Sigmoid colon (tissue), 7 donors: ENCODE data around the gene PRKCA. TPM values are rescaled to one million over a fixed set of nuclear protein-coding genes. Genes with fewer than 3 reads are reported as not detected.

Experiments used
- DNase-seq: peaks from one replicate; pipeline ENCODE4 v3.0.0-alpha.2; 2019
- H3K27ac ChIP-seq, 4 donors: fragments of 200-600 bp; sonication (generic); one replicate each; pipeline ENCODE4 v1.5.1; 2016 to 2019; ENCODE audit warnings: mild to moderate bottlenecking in 1 of 4
- H3K27me3 ChIP-seq, 3 donors: fragments of 200-600 bp; sonication (generic); one replicate each; pipeline ENCODE4 v1.5.1; 2019; ENCODE audit warnings: mild to moderate bottlenecking in 1 of 3
- H3K36me3 ChIP-seq, 4 donors: fragments of 200-600 bp; sonication (generic); one replicate each; pipeline ENCODE4 v1.5.1; 2016 to 2019
- H3K4me1 ChIP-seq, 4 donors: fragments of 200-600 bp; sonication (generic); one replicate each; pipeline ENCODE4 v1.5.1; 2017 to 2019
- H3K4me3 ChIP-seq, 4 donors: fragments of 200-600 bp; sonication (generic); one replicate each; pipeline ENCODE4 v1.5.1; 2017 to 2019; ENCODE audit warnings: mild to moderate bottlenecking in 2 of 4, moderate library complexity in 1 of 4
- H3K9me3 ChIP-seq, 4 donors: fragments of 200-600 bp in 3 of 4; sonication (generic) in 3 of 4; one replicate each; pipeline versions ENCODE4 v1.5.1 to v1.6.1; 2013 to 2019
- CTCF ChIP-seq, 4 experiments: fragments of 450-650 bp in 3 of 4; fragments of 200-600 bp in 1 of 4; IDR thresholded peaks; one replicate each; pipeline ENCODE4 v1.5.1; 2016 to 2019; ENCODE audit warnings: antibody characterized with exemption in 4 of 4, mild to moderate bottlenecking in 3 of 4, moderate library complexity in 2 of 4
- EP300 ChIP-seq, 4 donors: sonication (generic); formaldehyde crosslinking; IDR thresholded peaks; one replicate each; pipeline ENCODE4 v1.6.1; 2017; ENCODE audit warnings: antibody characterized with exemption in 4 of 4
- POLR2A ChIP-seq, 2 donors: fragments of 450-650 bp; IDR thresholded peaks; one replicate each; pipeline ENCODE4 v1.6.1; 2016; ENCODE audit warnings: antibody characterized with exemption in 2 of 2, mild to moderate bottlenecking in 2 of 2, moderate library complexity in 2 of 2
- POLR2AphosphoS5 ChIP-seq, 4 donors: sonication (generic); formaldehyde crosslinking; IDR thresholded peaks; one replicate each; pipeline ENCODE4 v1.6.1; 2017; ENCODE audit warnings: antibody characterized with exemption in 4 of 4
- WGBS, 2 donors: extraction: QIAGEN DNeasy Blood & Tissue Kit; methylation state at CpG; one replicate each; pipeline ENCODE4 v1.1.7; 2013; 5-methylcytosine and 5-hydroxymethylcytosine counted together
- intact Hi-C: fragments of 100-400 bp; cut with DNase I; formaldehyde crosslinking; loops from one replicate; pipeline ENCODE4 v1.15.1; 2023
- polyA plus RNA-seq, 3 donors: library from polyadenylated mRNA; stranded (reverse); fragments of 200-250 nt; gene quantifications; one replicate each; pipeline ENCODE4 v1.2.3, GENCODE V29; 2013
- total RNA-seq, 4 donors: library from RNA; depleted of rRNA; stranded (reverse); fragments of >200 nt; gene quantifications; one replicate each; pipeline ENCODE4 v1.1.0, GENCODE V29; 2016
- donor health status: healthy with polysubstance abuse.
- donor health status: Bipolar disorder and iron deficiency.
- donor health status: healthy.

Gene PRKCA
- total and polyA plus RNA-seq, 7 donors: 6.6 to 58.4 (median 42.6) TPM

GRCh38 chr17:66691644-66692420 lies 389.4 kb downstream of the PRKCA start:
- H3K27ac ChIP-seq: no peak overlapping the region
- H3K9me3 ChIP-seq: no peaks in the 10 kb centered on the region
- peaks cover 0 to 8% (median 3%) of the 10 kb centered on the region in 4 donors for H3K4me1 ChIP-seq
- TF ChIP-seq POLR2A (IDR thresholded peaks at IDR 0.05) (no peak), POLR2AphosphoS5 (IDR thresholded peaks at IDR 0.05) (no peak), CTCF (IDR thresholded peaks at IDR 0.05) (no peak), EP300 (IDR thresholded peaks at IDR 0.05) (no peak)
- H3K36me3 ChIP-seq: peaks cover 14 to 75% (median 19%) of the 10 kb centered on the region in 4 donors
- DNase-seq: no peak
- intact Hi-C loops: no loop called here
- H3K27me3 ChIP-seq: no peaks in the 10 kb centered on the region
- WGBS, 2 donors: 35 to 62% methylated on average over 12 of the region's 12 CpGs
- H3K4me3 ChIP-seq: no peak overlapping the region

DNA sequence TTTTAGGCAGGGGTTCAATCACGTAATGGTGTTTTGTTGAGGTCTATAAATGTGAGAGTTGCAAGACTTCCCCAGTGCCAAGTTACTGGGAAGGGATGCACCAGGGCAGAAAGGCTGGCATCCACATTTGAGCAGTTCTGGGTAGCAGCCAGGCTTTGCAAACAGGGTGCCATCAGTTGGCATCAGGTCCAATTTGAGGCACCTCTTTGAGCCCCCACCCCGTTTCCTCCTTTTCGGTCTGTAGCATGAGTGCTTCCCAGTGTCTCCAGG lies 389.9 kb downstream of the PRKCA start:
- Histone ChIP-seq H3K27ac (no peak overlapping the region), H3K9me3 (no peaks in the 10 kb centered on the region), H3K36me3 (peaks cover 14 to 75% (median 23%) of the 10 kb centered on the region in 4 donors), H3K4me3 (no peak overlapping the region), H3K27me3 (no peaks in the 10 kb centered on the region), H3K4me1 (peaks cover 0 to 8% (median 3%) of the 10 kb centered on the region in 4 donors)
- no peak for DNase-seq
- intact Hi-C loops: no loop called here
- WGBS, 2 donors: 82 to 93% methylated on average over 3 of the region's 3 CpGs
- TF ChIP-seq POLR2AphosphoS5 (IDR thresholded peaks at IDR 0.05) (no peak), POLR2A (IDR thresholded peaks at IDR 0.05) (no peak), EP300 (IDR thresholded peaks at IDR 0.05) (no peak), CTCF (IDR thresholded peaks at IDR 0.05) (no peak)

GRCh38 chr17:66695098-66695497 lies 392.7 kb downstream of the PRKCA start:
- intact Hi-C loops: no loop called here
- no peak for DNase-seq
- Histone ChIP-seq H3K4me3 (no peak overlapping the region), H3K9me3 (peaks cover 0 to 4% (median 0%) of the 10 kb centered on the region in 4 donors), H3K27ac (no peak overlapping the region), H3K27me3 (no peaks in the 10 kb centered on the region), H3K4me1 (peaks cover 0 to 8% (median 3%) of the 10 kb centered on the region in 4 donors), H3K36me3 (peaks cover 0 to 56% (median 14%) of the 10 kb centered on the region in 4 donors)
- 90 to 93% methylated on average over 5 of the region's 5 CpGs for WGBS, 2 donors
- no peak for TF ChIP-seq POLR2AphosphoS5 (IDR thresholded peaks at IDR 0.05)
- TF ChIP-seq EP300 (IDR thresholded peaks at IDR 0.05): no peak
- no peak for TF ChIP-seq CTCF (IDR thresholded peaks at IDR 0.05)
- TF ChIP-seq POLR2A (IDR thresholded peaks at IDR 0.05): no peak

DNA sequence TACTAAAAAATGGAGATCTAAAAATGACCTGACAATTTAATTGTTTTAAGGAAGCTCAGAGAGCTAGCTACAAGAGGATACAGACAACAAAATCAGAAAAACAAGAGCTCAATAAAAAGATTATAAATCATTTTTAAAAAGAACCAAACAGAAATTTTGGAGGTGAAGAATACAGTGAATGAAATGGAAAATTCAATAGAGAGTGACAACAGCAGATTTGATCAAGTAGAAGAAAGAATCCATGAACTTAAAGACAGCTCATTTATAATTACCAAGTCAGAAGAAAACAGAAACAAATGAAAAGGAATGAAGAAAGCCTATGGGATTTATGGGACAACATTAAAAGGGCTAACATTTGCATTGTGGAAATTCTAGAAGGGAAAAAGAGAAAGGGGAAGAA lies 395.9 kb downstream of the PRKCA start:
- H3K4me3 ChIP-seq: no peak overlapping the region
- no peak for DNase-seq
- no peaks in the 10 kb centered on the region for H3K4me1 ChIP-seq
- peaks cover 0 to 35% (median 10%) of the 10 kb centered on the region in 4 donors for H3K36me3 ChIP-seq
- no peak overlapping the region for H3K27ac ChIP-seq
- peaks cover 0 to 4% (median 0%) of the 10 kb centered on the region in 4 donors for H3K9me3 ChIP-seq
- intact Hi-C loops: no loop called here
- no peaks in the 10 kb centered on the region for H3K27me3 ChIP-seq
- no peak for TF ChIP-seq POLR2A (IDR thresholded peaks at IDR 0.05)
- TF ChIP-seq POLR2AphosphoS5 (IDR thresholded peaks at IDR 0.05): no peak
- TF ChIP-seq CTCF (IDR thresholded peaks at IDR 0.05): no peak
- TF ChIP-seq EP300 (IDR thresholded peaks at IDR 0.05): no peak

DNA sequence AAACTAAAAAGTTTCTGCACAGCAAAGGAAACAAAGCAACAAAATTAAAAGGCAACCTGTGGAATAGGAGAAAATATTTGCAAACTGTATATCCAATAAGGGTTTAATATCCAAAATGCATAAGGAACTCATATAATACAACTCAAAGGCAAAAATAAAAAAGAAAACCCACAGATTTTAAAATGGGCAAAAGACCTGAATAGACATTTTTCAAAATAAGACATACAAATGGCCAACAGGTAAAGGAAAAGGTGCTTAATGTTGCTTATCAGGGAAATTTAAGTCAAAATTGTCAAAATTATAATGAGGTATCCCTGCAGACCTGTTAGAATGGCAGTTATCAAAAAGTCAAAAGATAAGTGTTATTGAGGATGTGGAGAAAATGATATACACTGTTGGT lies 399.0 kb downstream of the PRKCA start:
- no peaks in the 10 kb centered on the region for H3K27me3 ChIP-seq
- H3K4me3 ChIP-seq: no peak overlapping the region
- no peak overlapping the region for H3K27ac ChIP-seq
- no peak for TF ChIP-seq CTCF (IDR thresholded peaks at IDR 0.05)
- no peak for TF ChIP-seq POLR2A (IDR thresholded peaks at IDR 0.05)
- no peak for TF ChIP-seq POLR2AphosphoS5 (IDR thresholded peaks at IDR 0.05)
- no peak for TF ChIP-seq EP300 (IDR thresholded peaks at IDR 0.05)
- peaks cover 0 to 4% (median 0%) of the 10 kb centered on the region in 4 donors for H3K9me3 ChIP-seq
- DNase-seq: no peak
- intact Hi-C loops: no loop called here
- peaks cover 0 to 18% (median 10%) of the 10 kb centered on the region in 4 donors for H3K36me3 ChIP-seq
- no peaks in the 10 kb centered on the region for H3K4me1 ChIP-seq
